ENCODE data around the gene SLC24A4.
"Not testable (repeated sequence)": the region's sequence is repeated elsewhere in the genome, so short reads cannot be mapped to it uniquely, and the experiment has no call there.

The SLC24A4 gene

GRCh38 chr14:92527721-92528120 lies 204.8 kb downstream of the SLC24A4 start:
- Histone ChIP-seq H3K9ac (ENCODE audit: low read length) (no peak overlapping the region), H3K4me3 (ENCODE audit: low read length) (no peak overlapping the region), H3K27me3 (ENCODE audit: control insufficient read depth, insufficient read depth, low read length) (no peaks in the 10 kb centered on the region), H3K4me1 (ENCODE audit: control insufficient read depth, low read depth, low read length) (no peaks in the 10 kb centered on the region), H3K27ac (ENCODE audit: low read length) (no peak overlapping the region), H3K36me3 (ENCODE audit: control insufficient read depth, low read depth, low read length) (no peaks in the 10 kb centered on the region), H3K9me3 (ENCODE audit: control insufficient read depth, low read depth, low read length) (no peaks in the 10 kb centered on the region)

- Histone ChIP-seq H3K27ac (ENCODE audit: low read length) (no peak overlapping the region), H3K9me3 (ENCODE audit: control insufficient read depth, low read depth, low read length) (no peaks in the 10 kb centered on the region), H3K36me3 (ENCODE audit: control insufficient read depth, low read depth, low read length) (no peaks in the 10 kb centered on the region), H3K9ac (ENCODE audit: low read length) (no peak overlapping the region), H3K4me3 (ENCODE audit: low read length) (no peak overlapping the region), H3K4me1 (ENCODE audit: control insufficient read depth, low read depth, low read length) (no peaks in the 10 kb centered on the region), H3K27me3 (ENCODE audit: control insufficient read depth, insufficient read depth, low read length) (no peaks in the 10 kb centered on the region)
Measured at GRCh38 chr14:92528486-92529100, 205.6 kb downstream of the SLC24A4 start.

GRCh38 chr14:92529903-92530302 lies 206.9 kb downstream of the SLC24A4 start:
- Histone ChIP-seq H3K4me3 (ENCODE audit: low read length) (no peak overlapping the region), H3K9me3 (ENCODE audit: control insufficient read depth, low read depth, low read length) (no peaks in the 10 kb centered on the region), H3K27ac (ENCODE audit: low read length) (no peak overlapping the region), H3K4me1 (ENCODE audit: control insufficient read depth, low read depth, low read length) (no peaks in the 10 kb centered on the region), H3K36me3 (ENCODE audit: control insufficient read depth, low read depth, low read length) (no peaks in the 10 kb centered on the region), H3K9ac (ENCODE audit: low read length) (no peak overlapping the region), H3K27me3 (ENCODE audit: control insufficient read depth, insufficient read depth, low read length) (no peaks in the 10 kb centered on the region)

- Histone ChIP-seq H3K27me3 (ENCODE audit: control insufficient read depth, insufficient read depth, low read length) (no peaks in the 10 kb centered on the region), H3K4me3 (ENCODE audit: low read length) (no peak overlapping the region), H3K9ac (ENCODE audit: low read length) (no peak overlapping the region), H3K4me1 (ENCODE audit: control insufficient read depth, low read depth, low read length) (no peaks in the 10 kb centered on the region), H3K9me3 (ENCODE audit: control insufficient read depth, low read depth, low read length) (no peaks in the 10 kb centered on the region), H3K36me3 (ENCODE audit: control insufficient read depth, low read depth, low read length) (no peaks in the 10 kb centered on the region), H3K27ac (ENCODE audit: low read length) (no peak overlapping the region)
Measured at GRCh38 chr14:92531106-92531873, 208.3 kb downstream of the SLC24A4 start.

- H3K27me3 ChIP-seq (ENCODE audit: control insufficient read depth, insufficient read depth, low read length), result no peaks in the 10 kb centered on the region
- H3K9me3 ChIP-seq (ENCODE audit: control insufficient read depth, low read depth, low read length), result no peaks in the 10 kb centered on the region
- H3K27ac ChIP-seq (ENCODE audit: low read length), result no peak overlapping the region
- no peaks in the 10 kb centered on the region for H3K36me3 ChIP-seq (ENCODE audit: control insufficient read depth, low read depth, low read length)
- H3K4me3 ChIP-seq (ENCODE audit: low read length), result no peak overlapping the region
- H3K4me1 ChIP-seq (ENCODE audit: control insufficient read depth, low read depth, low read length), result no peaks in the 10 kb centered on the region
- no peak overlapping the region for H3K9ac ChIP-seq (ENCODE audit: low read length)
Measured at GRCh38 chr14:92532490-92533163, 209.7 kb downstream of the SLC24A4 start.

GRCh38 chr14:92534932-92535643 lies 212.1 kb downstream of the SLC24A4 start:
- no peak overlapping the region for H3K4me3 ChIP-seq (ENCODE audit: low read length)
- peaks cover 4% of the 10 kb centered on the region for H3K4me1 ChIP-seq (ENCODE audit: control insufficient read depth, low read depth, low read length)
- H3K9me3 ChIP-seq (ENCODE audit: control insufficient read depth, low read depth, low read length), result no peaks in the 10 kb centered on the region
- H3K27me3 ChIP-seq (ENCODE audit: control insufficient read depth, insufficient read depth, low read length), result no peaks in the 10 kb centered on the region
- H3K36me3 ChIP-seq (ENCODE audit: control insufficient read depth, low read depth, low read length), result no peaks in the 10 kb centered on the region
- no peak overlapping the region for H3K9ac ChIP-seq (ENCODE audit: low read length)
- no peak overlapping the region for H3K27ac ChIP-seq (ENCODE audit: low read length)

GRCh38 chr14:92536231-92536630 lies 213.3 kb downstream of the SLC24A4 start:
- not testable (repeated sequence) for H3K9me3 ChIP-seq (ENCODE audit: control insufficient read depth, low read depth, low read length); H3K27me3 ChIP-seq (ENCODE audit: control insufficient read depth, insufficient read depth, low read length); H3K4me1 ChIP-seq (ENCODE audit: control insufficient read depth, low read depth, low read length); H3K27ac ChIP-seq (ENCODE audit: low read length); H3K36me3 ChIP-seq (ENCODE audit: control insufficient read depth, low read depth, low read length); H3K9ac ChIP-seq (ENCODE audit: low read length); H3K4me3 ChIP-seq (ENCODE audit: low read length)

GRCh38 chr14:92538412-92538985 lies 215.5 kb downstream of the SLC24A4 start:
- Histone ChIP-seq H3K27me3 (ENCODE audit: control insufficient read depth, insufficient read depth, low read length) (no peaks in the 10 kb centered on the region), H3K9ac (ENCODE audit: low read length) (no peak overlapping the region), H3K36me3 (ENCODE audit: control insufficient read depth, low read depth, low read length) (no peaks in the 10 kb centered on the region), H3K9me3 (ENCODE audit: control insufficient read depth, low read depth, low read length) (no peaks in the 10 kb centered on the region), H3K27ac (ENCODE audit: low read length) (no peak overlapping the region), H3K4me3 (ENCODE audit: low read length) (no peak overlapping the region), H3K4me1 (ENCODE audit: control insufficient read depth, low read depth, low read length) (peaks cover 4% of the 10 kb centered on the region)

GRCh38 chr14:92539419-92539818 lies 216.5 kb downstream of the SLC24A4 start:
- Histone ChIP-seq H3K4me1 (ENCODE audit: control insufficient read depth, low read depth, low read length) (peaks cover 4% of the 10 kb centered on the region), H3K4me3 (ENCODE audit: low read length) (no peak overlapping the region), H3K9ac (ENCODE audit: low read length) (no peak overlapping the region), H3K27me3 (ENCODE audit: control insufficient read depth, insufficient read depth, low read length) (no peaks in the 10 kb centered on the region), H3K27ac (ENCODE audit: low read length) (no peak overlapping the region), H3K36me3 (ENCODE audit: control insufficient read depth, low read depth, low read length) (no peaks in the 10 kb centered on the region), H3K9me3 (ENCODE audit: control insufficient read depth, low read depth, low read length) (no peaks in the 10 kb centered on the region)

- Histone ChIP-seq H3K36me3 (ENCODE audit: control insufficient read depth, low read depth, low read length) (no peaks in the 10 kb centered on the region), H3K27me3 (ENCODE audit: control insufficient read depth, insufficient read depth, low read length) (no peaks in the 10 kb centered on the region), H3K9ac (ENCODE audit: low read length) (no peak overlapping the region), H3K4me3 (ENCODE audit: low read length) (no peak overlapping the region), H3K27ac (ENCODE audit: low read length) (no peak overlapping the region), H3K9me3 (ENCODE audit: control insufficient read depth, low read depth, low read length) (no peaks in the 10 kb centered on the region), H3K4me1 (ENCODE audit: control insufficient read depth, low read depth, low read length) (peaks cover 4% of the 10 kb centered on the region)
Measured at GRCh38 chr14:92539875-92540274, 216.9 kb downstream of the SLC24A4 start.

GRCh38 chr14:92540472-92541048 lies 217.6 kb downstream of the SLC24A4 start:
- H3K27me3 ChIP-seq (ENCODE audit: control insufficient read depth, insufficient read depth, low read length), result no peaks in the 10 kb centered on the region
- H3K9me3 ChIP-seq (ENCODE audit: control insufficient read depth, low read depth, low read length), result no peaks in the 10 kb centered on the region
- H3K4me3 ChIP-seq (ENCODE audit: low read length), result no peak overlapping the region
- no peaks in the 10 kb centered on the region for H3K36me3 ChIP-seq (ENCODE audit: control insufficient read depth, low read depth, low read length)
- no peak overlapping the region for H3K27ac ChIP-seq (ENCODE audit: low read length)
- peaks cover 4% of the 10 kb centered on the region for H3K4me1 ChIP-seq (ENCODE audit: control insufficient read depth, low read depth, low read length)
- H3K9ac ChIP-seq (ENCODE audit: low read length), result no peak overlapping the region

Measured in iPS-18a (cell line).